NT2/D1 (cell line): ENCODE measurements around the gene HBD.

Source experiments
- YY1 ChIP-seq: IDR thresholded peaks from 2 replicates; pipeline ENCODE4 v1.6.1; 2011; ENCODE audit not compliant: insufficient read length, insufficient read depth
- ZNF274 ChIP-seq: IDR thresholded peaks from 2 replicates; pipeline ENCODE4 v1.6.1; 2011; ENCODE audit warnings: mild to moderate bottlenecking, low read depth, low read length

DNA sequence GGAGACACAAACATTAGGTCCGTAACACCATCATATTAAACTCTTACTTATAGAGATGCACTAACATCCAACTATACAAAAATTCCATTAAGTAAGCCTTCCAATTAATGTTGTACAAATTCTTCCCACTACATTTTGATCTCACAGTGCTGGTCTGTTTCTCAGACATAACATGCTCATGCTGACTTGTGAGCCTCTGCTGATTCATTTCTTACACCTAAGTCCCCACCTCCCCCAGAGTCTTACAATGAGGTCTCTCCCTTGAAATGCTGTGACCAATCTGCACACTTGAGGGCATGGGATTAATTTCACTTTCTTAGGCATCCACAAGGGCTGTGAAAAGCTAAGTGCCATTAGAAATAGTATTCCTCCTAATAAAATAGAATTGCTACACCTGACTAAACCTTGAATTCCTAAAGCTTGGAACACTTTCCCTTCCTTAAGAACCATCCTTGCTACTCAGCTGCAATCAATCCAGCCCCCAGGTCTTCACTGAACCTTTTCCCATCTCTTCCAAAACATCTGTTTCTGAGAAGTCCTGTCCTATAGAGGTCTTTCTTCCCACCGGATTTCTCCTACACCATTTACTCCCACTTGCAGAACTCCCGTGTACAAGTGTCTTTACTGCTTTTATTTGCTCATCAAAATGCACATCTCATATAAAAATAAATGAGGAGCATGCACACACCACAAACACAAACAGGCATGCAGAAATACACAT is 13.3 kb upstream of the HBD start:
- TF ChIP-seq ZNF274 (no peak), YY1 (no peak)
